ENCODE measurements around the gene WDFY3. TPM values are rescaled to one million over a fixed set of nuclear protein-coding genes. Genes with fewer than 3 reads are reported as not detected.
A peak's percentile ranks its signal among the peaks of the same experiment; 100 is the strongest.
"Not testable (repeated sequence)": the region's sequence is repeated elsewhere in the genome, so short reads cannot be mapped to it uniquely, and the experiment has no call there.

WDFY3 gene
- total RNA-seq, 1 donor from 2014 or later = 72.4 TPM

- no peak for DNase-seq (ENCODE audit: low read depth in 2 of 2)
Observed at GRCh38 chr4:84865600-84865999, 100.9 kb downstream of the WDFY3 start.

- no peak for DNase-seq (ENCODE audit: low read depth in 2 of 2)
Observed at GRCh38 chr4:84862064-84862463, 104.4 kb downstream of the WDFY3 start.

GRCh38 chr4:84857296-84857695 is 109.2 kb downstream of the WDFY3 start:
- DNase-seq (ENCODE audit: low read depth in 2 of 2) = peak in 1 of 2 donors; percentile 29

DNA sequence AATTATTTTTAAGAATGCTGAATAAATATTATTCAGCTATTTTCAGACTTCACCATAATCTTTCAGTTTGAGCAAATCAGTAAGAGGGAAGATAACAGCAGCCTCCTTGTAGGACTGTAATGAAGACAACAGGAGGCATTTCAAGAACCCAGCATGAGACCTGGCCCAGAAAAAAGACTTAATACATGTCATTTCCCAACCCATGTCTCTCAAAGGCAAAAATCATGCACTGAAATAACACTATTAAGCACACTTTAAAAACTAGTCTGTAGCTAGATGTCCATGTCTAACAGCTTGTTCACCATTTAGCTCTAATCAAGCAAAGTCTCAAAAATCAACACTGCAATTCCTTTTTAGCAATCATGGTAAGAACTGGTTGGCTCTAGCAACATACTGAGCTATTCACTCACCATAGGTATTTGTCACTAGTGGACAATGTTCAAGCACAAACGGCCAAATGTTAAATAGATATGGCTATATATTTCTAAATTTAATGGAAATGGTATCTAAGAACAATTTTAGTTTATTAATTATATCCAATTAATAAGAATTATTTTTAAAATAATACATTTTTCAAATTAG is 109.9 kb downstream of the WDFY3 start:
- DNase-seq (ENCODE audit: low read depth in 2 of 2) = no peak

GRCh38 chr4:84855774-84856173 is 110.7 kb downstream of the WDFY3 start:
- DNase-seq (ENCODE audit: low read depth in 2 of 2) = no peak

- peak; percentile 75 to 79 for DNase-seq (ENCODE audit: low read depth in 2 of 2)
Observed at GRCh38 chr4:84852081-84852480, 114.4 kb downstream of the WDFY3 start.

DNA sequence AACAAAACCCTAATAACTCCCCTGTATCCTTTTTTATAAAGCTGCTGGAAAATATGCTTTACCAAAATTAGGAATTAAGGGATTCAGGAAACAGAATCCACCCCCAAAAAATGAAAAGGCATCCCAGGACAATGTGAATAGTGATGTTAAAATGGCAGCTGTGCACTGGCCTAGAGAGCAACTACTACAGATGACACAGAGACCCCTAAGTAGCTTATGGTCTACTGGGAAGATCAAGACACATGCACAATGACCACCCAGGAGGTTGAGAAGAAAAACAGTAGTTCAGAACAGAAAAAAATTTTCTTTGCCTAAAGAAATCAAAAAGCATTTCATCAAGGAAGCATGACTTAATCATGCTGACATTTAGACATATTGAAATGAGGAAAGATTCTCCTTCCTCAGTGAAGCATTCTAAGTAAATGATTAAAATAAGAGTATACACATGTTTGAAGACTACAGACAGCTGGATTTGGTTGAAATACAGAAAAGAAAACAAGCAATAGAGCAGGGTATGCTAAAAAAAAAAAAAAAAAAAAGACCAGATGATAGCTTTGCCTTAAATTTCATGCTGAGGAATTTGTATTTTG is 117.3 kb downstream of the WDFY3 start:
- DNase-seq (ENCODE audit: low read depth in 2 of 2) = no peak

DNA sequence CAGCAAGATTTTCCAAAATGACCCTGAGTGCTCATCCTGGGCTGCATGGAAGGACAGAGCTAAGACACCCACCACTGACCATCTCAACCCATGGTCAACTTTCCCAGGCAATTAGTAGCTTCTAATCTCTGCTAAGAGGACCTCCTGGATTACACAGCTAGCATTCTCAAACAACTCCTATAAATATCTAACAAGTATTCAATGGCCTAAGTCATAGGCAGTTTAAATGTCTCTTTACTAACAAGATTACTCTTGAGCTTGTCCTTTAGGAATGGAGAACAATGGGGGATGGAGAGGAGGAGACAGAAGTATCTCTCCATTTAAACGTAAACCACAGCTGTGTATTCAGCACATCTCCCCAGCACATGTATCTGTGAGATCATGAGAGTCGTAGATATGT is 118.1 kb downstream of the WDFY3 start:
- no peak for DNase-seq (ENCODE audit: low read depth in 2 of 2)

GRCh38 chr4:84847978-84848377 is 118.5 kb downstream of the WDFY3 start:
- no peak for DNase-seq (ENCODE audit: low read depth in 2 of 2)

- no peak for DNase-seq (ENCODE audit: low read depth in 2 of 2)
Observed at GRCh38 chr4:84846985-84847384, 119.5 kb downstream of the WDFY3 start.

DNA sequence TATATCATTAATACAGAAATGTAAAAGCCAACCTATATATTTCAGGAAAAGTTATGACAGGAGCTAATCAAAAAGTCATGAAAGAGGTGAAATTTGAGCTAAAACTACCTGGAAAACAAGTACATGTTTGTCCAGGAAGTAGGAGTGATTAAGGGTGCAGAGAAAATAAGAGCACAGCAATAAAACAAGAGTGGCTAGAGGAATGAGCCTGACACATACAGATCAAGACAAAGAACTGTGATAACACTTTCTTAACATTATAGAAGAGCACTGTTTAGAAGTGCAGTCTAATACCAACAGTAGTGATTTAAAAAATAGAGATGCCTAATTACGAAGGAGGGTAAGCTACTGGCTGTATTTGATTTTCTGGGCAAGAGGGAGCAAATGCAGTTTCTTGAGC is 125.1 kb downstream of the WDFY3 start:
- DNase-seq (ENCODE audit: low read depth in 2 of 2) = no peak

GRCh38 chr4:84837751-84838150 is 128.7 kb downstream of the WDFY3 start:
- peak in 1 of 2 donors; percentile 2 for DNase-seq (ENCODE audit: low read depth in 2 of 2)

- not testable (repeated sequence) for DNase-seq (ENCODE audit: low read depth in 2 of 2)
Observed at GRCh38 chr4:84829633-84830032, 136.9 kb downstream of the WDFY3 start.

GRCh38 chr4:84826681-84827080 is 139.8 kb downstream of the WDFY3 start:
- DNase-seq (ENCODE audit: low read depth in 2 of 2) = no peak

- DNase-seq (ENCODE audit: low read depth in 2 of 2) = no peak
Observed at GRCh38 chr4:84825701-84826341, 140.7 kb downstream of the WDFY3 start.

DNA sequence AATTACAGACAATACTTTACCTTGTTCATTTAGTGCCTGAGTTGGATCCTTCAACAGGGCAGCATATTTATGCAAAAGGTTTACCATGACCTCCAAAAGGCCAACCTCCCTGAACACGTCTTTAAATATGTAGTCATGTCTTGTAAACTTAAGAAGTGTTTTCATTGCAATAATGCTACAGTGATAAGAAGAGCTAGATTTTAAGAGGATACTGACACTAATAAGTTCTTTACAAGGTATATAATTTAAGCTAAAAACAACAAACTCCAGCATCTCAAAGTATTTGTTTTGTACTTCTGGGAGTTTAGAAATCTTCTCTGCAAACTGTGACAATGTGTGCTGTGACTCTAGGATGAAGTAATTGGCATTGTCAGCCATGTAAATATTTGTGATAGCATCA is 145.4 kb downstream of the WDFY3 start:
- no peak for DNase-seq (ENCODE audit: low read depth in 2 of 2)

DNA sequence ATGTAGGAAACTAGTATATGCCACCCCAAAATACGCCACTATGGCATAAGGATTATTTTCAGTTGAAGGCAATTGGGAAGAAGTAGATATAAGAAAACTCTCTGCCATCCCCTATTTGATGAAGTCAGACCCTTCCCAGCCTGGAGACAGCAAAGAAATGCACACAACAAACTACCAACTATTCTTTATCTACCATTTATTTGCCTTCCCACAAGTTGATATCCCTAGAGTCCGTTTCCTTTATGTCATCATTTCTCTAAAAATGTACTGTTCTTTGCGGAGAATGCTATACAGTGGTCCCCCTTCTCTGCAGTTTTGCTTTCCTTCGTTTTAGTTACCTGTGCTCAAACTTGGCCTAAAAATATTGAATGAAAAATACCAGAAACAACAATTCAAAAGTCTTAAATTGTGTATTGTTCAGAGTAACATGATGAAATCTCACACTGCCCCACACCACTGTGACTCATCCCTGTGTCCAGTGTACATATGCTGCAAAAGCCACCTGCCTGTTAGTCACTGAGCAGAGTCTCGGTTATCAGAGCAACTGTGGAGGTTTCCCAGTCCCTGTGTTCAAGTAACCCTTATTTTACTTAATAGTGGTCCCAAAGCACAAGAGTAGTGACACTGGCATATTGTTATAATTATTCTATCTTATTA is 152.3 kb downstream of the WDFY3 start:
- peak; percentile 70 to 93 for DNase-seq (ENCODE audit: low read depth in 2 of 2)

- no peak for DNase-seq (ENCODE audit: low read depth in 2 of 2)
Observed at GRCh38 chr4:84809946-84810345, 156.5 kb downstream of the WDFY3 start.

- no peak for DNase-seq (ENCODE audit: low read depth in 2 of 2)
Observed at GRCh38 chr4:84808332-84808731, 158.2 kb downstream of the WDFY3 start.

- not testable (repeated sequence) for DNase-seq (ENCODE audit: low read depth in 2 of 2)
Observed at GRCh38 chr4:84806541-84806940, 159.9 kb downstream of the WDFY3 start.

DNA sequence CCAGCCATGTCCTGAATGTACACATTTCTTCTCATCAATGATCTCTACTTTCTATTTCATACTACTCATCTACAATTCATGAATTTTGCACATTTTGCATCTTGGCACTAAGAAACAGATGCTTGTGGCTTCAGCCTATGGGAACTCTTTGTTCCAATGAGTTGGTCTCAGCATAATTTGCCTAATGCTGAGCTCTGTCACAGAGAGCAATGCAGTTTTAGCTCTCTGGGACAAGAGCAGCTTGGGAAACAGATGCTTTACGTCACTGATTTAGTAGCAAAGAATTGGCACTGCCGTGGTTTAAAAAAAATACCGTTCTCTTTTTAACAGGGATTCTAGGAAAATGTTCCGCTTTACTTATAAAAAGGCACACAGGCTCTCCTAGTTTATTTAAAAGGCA is 162.4 kb downstream of the WDFY3 start:
- DNase-seq (ENCODE audit: low read depth in 2 of 2) = no peak

DNA sequence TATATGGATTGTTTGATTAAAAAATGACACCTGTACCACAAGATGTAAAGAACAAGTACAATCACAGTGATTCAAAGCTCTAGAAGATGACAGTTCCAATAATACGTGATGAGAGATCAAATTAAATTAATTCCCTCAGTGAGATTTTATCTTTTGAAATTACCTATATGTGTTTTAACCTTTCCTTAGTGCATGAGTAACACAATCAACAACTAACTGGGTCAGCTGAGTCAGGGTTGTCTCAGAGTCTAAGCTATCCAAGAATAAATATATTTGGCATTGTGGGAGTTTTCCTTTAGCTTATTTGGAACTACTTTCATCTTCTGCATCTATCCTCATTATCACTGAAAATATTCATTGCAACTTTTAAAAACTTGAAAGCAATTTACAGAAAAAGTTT is 162.8 kb downstream of the WDFY3 start:
- peak in 1 of 2 donors; percentile 34 for DNase-seq (ENCODE audit: low read depth in 2 of 2)

- DNase-seq (ENCODE audit: low read depth in 2 of 2) = peak; percentile 12 to 68
Observed at GRCh38 chr4:84803116-84803515, 163.4 kb downstream of the WDFY3 start.
